ENCODE measurements around the gene FNBP1.
"Not testable (repeated sequence)": the region's sequence is repeated elsewhere in the genome, so short reads cannot be mapped to it uniquely, and the experiment has no call there.

Gene FNBP1

DNA sequence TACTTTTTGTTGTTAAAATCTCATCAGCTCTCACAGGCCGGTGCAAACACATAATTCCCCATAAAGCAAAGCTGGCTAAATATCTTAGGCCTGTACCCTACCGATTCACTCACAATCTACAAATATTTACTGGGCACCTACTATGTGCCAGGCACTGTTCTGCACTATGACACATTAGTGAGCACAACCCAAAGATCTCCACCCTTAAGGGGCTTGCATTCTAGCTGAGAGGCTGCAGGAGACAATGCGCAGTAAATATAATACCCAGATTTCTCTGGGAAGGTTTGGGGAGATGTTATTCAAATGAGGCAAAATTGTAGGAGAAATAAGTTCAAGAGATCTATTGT lies 53.7 kb downstream of the FNBP1 start:
- DNase-seq: no peak

DNA sequence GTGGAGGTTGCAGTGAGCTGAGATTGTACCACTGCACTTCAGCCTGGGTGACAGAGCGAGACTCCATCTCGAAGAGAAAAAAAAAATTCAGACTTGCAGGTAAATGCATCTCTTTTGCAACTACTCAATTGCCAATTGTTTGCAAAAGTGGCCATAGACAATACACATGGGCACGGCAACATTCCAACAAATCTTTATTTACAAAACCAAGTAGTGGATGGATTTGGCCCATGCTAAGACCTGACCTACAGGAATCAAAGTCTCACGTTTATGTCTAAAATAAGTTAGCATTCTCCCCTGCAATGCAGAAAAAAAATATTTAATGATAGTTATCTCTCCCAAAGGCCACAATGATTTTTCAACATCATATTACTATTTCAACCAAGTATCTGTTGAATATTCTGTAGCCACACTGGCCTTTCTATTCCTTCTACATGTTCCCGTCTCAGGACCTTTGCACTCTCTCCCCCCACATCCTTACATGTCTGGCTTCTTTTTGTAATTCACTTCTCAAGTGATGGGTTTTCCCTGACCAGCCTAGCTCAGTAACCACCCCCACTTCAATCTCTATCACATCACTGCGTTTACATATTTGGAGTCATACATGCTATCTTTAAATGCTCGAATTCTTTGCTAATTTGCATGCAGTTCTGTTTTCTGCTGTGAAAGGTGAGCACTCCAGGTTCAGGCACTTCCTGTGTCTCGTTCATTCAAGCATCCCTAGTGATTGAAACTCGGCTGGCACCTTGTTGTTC lies 54.2 kb downstream of the FNBP1 start:
- no peak for DNase-seq

DNA sequence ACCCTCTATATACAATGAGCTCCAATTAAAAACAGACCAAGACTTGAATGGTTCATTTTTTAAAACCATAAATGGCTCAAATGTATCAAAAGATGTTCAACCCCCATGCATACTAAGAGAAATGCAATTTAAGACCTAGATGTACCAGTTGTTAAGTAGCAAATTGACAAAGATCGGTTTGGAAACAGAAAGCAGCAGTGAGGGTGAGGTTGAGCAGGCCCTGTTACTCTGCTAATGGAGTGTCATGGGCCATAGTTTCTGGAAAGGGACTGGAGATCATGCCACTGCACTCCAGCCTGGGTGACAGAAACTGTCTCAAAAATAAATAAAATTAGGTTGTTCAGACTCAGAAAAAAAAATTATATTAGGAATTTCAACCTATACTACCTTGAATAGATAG lies 55.0 kb downstream of the FNBP1 start:
- no peak for DNase-seq

DNA sequence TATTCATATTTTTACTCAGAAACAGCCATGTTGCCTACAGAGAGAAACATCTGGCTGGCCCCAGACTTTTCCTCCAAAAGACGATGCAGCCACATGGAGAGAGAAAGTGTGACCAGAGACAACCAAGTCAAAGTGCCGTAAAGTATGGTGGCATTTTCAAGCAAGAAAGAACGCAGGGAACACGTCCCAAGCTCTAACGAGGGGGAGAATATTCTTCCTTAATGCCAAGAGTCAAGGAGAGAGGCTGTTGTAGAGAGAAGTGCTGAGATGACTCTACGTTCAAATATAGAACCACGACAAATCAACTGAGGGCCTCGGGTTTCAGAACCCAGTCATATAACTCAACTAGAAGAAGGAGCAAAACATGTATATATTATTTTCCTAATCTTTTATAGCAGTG lies 55.9 kb downstream of the FNBP1 start:
- DNase-seq: no peak

DNA sequence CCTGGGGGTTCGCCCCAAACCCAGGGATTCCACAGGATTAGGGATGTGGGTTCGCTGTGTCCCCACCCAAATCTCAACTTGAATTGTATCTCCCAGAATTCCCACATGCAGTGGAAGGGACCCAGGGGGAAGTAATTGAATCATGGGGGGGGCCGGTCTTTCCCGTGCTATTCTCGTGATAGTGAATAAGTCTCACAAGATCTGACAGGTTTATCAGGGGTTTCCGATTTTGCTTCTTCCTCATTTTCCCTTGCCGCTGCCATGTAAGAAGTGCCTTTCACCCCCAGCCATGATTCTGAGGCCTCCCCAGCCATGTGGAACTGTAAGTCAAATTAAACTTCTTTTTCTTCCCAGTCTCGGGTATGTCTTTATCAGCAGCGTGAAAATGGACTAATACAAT lies 58.4 kb downstream of the FNBP1 start:
- not testable (repeated sequence) for DNase-seq

DNA sequence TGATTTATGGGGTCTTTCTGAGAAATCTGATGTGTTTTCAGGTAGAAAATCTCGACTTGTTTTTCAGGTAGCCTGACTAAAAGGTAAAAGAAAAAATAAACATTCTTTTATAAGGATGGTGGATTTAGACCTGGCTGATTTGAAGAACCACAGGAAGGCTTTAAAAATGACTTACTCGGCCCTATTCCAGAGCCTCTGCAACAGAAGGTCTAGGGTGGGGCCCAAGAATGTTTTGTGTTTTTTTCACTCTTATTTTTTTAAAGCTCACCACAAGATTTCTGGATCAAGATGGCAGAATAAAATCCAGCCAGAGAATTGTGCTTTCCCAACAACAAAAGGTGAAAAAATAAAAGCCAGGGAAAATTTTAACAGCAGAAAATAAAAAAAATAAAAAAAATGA lies 59.1 kb downstream of the FNBP1 start:
- DNase-seq: no peak

DNA sequence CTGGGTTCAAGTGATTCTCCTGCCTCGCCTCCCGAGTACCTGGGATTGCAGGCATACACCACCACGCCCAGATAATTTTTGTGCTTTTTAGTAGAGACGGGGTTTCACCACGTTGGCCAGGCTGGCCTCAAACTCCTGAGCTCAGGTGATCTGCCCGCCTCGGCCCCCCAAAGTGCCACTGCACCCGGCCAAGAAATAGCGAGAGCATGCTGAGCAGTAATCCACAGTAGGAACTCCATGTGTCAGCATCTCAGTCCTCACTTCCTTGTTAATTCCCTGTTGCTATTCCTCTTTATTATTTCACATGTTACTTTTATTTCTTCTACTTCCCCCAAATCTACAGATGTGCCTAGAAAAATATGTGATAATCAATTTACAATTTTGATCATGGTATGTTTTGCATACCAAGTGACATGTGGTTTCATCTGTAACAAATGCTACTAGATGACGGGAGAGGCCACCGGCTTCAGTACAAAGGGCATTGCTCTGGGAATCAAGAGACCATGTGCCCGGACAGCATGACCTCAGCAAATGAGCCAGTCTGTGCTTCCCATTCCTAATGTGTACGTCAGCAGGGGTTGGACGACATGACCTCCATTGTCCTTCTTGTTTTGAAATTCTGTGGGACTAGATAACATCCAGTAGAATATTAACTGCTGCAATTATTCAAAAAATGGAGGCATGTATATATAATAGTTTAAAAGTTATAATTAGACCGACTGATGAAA lies 61.6 kb downstream of the FNBP1 start:
- DNase-seq: no peak

DNA sequence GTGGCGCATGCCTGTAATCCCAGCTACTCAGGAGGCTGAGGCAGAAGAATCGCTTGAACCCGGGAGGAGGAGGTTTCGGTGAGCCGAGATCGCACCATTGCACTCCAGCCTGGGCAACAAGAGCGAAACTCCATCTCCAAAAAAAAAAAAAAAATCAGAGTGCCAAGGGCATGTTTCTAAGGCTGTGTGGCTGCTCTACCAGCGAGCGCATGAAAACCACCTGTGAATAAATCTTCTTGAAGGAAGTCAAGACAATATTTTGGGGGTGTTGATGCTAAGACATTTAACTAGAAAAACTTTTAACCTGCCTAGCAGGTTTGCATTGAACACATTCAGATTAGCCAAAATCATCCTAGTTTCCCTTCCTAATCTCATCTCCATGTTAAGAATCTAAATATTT lies 62.8 kb downstream of the FNBP1 start:
- DNase-seq: not testable (repeated sequence)

DNA sequence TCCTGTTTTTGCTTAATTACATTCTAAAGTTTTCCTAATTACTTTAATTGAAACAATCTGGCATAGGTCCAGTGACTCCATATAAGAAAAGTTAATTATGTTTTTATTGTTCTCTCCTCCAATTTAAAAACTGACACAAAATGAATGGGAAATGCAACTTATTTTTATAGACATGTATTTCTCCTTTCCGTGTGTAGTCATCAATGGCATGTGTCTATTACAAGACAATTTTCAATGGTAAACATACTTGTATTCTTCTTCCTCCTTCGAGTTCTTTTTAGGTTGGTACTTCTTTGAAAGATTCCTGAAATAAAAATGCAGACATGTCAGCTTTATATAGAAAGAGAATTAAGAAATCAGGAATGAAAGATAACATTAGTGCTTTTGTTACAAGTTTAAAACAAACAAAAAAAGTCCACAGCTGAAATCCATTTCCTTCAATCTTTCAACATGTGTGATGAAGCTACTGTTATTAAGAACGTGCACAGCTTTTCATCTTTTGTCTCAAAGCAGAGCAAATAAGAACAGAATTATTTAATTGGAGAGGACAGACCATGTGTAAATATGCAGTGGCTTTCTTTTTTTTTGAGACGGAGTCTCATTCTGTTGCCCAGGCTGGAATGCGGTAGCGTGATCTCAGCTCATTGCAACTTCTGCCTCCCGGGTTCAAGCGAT lies 63.8 kb downstream of the FNBP1 start:
- no peak for DNase-seq

DNA sequence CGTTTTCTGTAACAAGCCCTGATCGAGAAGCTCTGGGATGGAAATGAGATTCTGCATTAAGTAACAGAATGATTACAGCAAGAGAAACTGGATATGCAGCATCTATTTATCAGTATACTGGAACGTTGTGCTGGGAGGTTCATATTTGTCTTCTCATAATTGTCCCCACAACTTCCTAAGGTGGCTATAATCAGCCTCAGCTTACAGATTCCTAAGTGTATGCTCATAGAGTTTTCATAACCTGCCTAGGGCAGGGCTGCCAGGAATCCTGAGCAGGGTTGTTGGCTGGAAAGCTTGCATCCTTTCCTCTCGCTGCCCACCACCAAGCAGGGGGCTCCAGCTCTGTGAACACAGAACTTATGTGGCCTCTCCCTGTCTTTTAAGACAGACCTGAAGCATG lies 70.2 kb downstream of the FNBP1 start:
- DNase-seq: no peak

DNA sequence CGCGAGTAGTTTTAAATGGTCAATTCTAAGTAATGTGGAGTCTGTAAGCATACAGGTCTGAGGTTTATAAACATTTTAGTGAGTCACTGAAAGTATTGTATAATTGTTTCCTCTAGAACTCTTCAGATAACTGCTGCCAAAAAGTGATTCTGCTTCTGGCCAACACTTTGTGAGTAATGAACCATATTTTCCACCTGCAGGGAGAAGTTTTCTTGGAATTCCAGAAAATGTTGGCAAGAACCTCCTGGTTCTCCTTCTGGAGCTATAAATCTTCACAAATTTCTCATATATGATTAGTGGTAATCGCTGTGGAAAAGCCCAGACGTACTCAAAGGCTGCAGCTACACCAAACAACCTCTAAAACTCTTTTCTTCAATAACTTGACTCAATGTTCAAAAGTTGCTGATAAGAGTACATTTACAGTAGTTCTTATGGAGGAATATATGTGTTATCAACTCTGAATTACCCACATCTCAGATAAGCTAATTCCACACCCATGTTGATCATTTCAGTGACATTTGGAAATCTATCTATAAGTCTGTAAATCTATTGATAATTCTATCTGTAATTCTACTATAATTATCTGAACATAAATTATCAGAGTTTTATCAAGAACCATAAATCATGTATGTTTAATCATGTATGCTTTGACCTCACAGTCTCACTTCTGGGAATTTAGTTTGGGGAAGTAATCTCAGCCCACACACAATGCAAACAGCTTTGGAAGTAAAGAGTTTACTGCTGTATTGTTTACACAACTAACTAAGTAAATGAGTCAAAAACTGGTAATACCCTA lies 74.1 kb downstream of the FNBP1 start:
- DNase-seq: no peak

DNA sequence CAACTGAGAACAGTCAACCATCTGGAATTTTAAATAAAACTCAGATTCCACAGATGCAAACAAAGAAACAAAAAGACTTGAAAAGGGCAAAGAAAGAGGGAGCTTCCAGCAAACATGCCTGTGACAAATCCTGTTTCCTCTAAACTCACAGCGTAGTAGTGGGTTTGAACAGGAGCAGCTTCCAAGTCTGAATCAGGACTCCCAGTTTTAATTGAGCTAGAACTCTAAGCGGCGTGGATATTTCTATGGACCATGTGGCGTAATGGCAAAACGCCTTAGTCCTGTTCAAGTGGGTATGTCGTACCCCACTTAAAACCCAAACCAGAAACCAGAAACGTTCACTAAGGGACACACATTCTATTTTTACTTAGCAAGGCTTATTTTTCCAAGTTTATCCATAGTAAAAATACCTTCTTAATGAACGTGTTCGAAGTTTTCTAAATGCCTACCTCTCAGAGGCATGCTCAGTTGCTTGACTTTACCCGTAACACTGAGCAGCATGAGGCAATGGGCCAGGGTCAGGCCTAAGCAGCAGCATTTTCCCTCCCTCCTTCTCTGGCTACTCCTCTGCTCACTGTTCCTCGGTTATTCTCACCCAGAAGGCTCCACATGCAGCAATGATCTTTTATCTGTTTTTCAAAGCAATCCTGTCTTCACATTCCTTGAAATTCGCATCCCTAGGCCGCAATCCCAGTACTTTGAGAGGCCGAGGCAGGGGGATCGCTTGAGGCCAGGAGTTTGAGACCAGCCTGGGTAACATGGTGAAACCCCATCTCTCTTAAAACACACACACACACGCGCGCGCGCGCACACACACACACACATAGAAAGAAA lies 77.9 kb downstream of the FNBP1 start:
- no peak for DNase-seq

DNA sequence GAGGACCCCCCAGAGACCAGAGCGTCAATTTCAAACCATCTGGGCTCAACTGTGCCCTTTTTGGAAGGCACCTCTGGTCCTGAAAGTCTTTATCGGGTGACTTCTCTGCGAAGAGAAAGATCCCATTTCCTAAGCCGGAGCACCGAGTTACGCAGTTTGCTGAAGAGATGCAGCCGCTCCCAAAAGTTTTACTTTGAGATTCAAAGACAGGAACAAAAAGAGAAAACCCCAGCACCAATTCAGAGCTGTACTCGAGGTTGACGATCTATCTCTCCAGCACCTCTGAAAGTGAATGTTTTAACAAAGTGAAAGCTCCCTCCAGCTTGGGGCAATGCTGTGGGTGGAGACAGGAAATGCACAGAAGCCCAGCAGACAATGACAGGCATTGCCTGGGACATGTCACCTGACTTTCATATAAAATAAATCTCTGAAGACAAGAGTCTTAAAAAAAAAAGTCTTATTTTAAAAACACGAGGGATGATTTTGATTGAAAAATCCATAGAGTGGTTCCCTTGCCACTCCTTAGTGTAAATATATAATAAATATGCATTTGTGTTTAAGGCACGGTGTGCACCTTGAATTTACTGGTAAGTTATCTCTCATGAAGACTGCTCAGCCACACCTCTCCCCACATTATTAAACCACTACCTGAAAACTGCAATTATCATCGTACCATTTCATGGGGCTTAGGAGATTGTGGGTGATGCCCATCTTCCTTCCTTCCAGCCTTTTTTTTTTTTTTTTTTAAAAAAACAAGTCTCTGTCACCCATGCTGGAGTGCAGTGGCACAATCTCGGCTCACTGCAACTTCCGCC lies 79.9 kb downstream of the FNBP1 start:
- DNase-seq: no peak

DNA sequence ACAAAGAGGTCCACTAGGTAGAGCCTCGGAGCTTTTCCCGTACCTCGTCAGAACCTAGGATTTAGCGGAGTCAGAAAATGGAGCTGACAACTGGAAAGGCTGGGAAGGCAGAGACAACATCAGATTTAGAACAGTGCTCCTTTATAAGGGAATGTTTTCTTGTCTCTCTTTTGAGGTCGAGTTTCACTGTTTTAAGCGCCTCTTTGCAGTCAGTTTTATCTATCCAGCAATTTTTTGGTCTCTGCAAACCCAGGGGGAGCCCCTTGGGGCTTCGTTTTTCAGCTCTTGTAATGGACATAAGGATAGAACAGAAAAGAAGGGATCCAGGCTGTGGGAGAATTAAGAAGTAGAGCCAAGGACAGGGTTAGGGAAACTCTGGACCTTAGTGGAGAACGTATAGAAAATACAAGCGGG lies 80.5 kb downstream of the FNBP1 start:
- no peak for DNase-seq

DNA sequence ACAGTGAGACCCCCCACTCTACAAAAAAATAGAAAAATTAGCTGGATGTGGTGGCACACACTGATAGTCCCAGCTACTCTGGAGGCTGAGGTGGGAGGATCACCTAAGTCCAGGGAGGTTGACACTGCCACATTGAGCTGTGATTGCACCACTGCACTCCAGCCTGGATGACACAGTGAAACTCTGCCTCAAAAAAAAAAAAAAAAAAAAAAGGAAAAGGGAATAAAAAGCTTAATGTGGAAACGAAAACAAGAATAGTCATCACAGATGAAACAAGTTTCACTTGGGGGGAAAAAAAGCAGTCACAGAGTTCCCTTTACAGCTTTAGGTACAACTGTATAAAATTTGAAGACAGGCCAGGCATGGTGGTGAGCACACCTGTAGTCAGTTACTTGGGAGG lies 84.2 kb downstream of the FNBP1 start:
- no peak for DNase-seq

DNA sequence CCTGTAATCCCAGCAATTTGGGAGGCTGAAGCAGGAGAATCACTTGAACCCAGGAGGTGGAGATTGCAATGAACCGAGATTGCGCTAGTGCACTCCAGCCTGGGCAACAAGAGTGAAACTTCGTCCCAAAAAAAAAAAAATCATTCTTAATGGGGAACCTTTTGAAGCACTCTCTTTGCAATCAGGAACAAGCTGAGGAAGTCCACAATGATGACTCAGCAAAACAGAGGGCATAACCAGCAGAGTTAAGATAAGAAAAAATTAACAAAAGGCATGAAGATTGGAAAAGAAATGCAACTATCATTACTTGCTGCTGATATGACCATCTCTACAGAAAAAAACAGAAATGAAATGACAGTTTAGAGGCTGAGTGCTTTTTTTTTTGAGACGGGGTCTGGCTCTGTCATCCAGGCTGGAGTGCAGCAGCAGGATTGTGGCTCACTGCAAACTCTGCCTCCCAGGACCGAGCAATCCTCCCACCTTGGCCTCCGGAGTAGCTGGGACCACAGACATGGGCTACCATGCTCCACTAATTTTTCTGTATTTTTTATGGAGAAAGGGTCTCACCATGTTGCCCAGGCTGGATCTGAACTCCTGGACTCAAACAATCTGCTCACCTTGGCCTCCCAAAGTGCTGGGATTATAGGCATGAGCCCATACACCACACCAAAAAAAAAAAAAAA lies 88.0 kb downstream of the FNBP1 start:
- no peak for DNase-seq

DNA sequence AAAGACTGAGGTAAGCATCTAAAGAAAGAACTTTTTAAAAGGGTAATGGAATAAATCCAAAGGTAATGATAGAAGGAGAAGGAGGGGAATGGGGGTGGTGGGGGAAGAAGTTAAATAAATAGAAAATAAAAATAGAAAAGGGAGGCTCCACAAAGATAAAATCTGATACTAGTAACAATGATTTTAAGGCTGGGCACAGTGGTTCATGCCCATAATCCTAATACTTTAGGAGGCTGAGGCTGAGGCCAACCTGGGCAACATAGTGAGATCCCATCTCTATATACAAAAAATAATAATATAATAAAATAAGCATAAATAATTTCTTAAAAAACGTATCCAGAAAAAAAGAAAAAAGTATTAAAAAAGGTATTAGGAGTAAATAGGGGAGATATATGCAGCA lies 89.3 kb downstream of the FNBP1 start:
- DNase-seq: no peak

DNA sequence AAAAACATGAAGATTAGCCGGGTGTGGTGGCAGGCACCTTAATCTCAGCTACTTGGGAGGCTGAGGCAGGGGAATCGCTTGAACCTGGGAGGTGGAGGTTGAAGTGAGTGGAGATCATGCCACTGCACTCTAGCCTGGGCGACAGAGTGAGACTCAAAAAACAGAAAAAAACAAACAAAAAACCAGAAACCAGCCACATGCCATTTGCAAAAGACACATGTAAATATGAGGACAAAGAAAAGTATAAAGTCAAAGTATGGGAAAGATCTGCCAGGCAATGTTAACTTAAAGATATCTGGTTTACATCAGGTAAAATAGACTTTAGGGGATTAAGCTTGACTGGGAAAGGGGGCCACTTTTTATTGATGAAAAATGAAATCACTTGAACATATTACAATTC lies 90.7 kb downstream of the FNBP1 start:
- DNase-seq: no peak

DNA sequence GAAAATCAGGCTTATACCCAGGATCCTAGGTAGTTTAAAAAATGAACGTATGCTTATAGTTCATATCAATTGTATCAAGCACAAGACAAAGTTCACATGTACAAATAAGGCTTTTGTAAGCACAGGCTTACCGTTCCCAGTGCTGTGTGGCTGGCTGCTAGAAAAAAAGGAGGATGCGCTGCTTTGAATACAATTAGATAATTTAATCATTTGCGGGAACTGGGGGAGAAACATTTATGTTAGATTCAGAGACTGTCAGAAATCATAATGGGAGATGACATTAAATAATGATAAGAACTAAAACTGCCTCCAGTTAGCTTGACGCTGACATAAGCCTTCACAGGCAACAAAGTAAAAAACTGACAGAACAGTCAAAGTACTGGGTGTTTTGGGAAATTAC lies 93.2 kb downstream of the FNBP1 start:
- no peak for DNase-seq

DNA sequence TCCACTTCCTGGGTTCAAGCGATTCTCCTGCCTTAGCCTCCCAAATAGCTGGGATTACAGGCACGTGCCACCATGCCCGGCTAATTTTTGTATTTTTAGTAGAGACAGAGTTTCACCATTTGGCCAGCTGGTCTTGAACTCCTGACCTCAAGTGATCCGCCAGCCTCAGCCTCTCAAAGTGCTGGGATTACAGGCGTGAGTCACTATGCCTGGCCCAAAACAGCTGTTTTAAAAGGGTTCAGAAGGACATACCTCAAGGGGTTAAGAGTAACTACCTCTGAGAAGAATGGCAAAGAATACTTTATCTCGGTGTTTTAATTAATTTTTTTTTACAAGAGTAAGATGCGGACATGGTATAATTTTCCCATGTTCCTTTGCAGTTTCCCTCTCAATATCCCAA lies 94.4 kb downstream of the FNBP1 start:
- not testable (repeated sequence) for DNase-seq

Data from NCI-H345 (cell line).